ENCODE measurements around the gene TCERG1L. TPM values are rescaled to one million over a fixed set of nuclear protein-coding genes. Genes with fewer than 3 reads are reported as not detected.

The TCERG1L gene
- polyA plus RNA-seq, 1 donor from 2014 or later = 0.53 TPM

GRCh38 chr10:131318814-131319213, 7.3 kb upstream of the TCERG1L start (continued):
- TF ChIP-seq CTCF (IDR thresholded peaks at IDR 0.05; ENCODE audit: poor library complexity, severe bottlenecking) (no peak), EZH2 (IDR thresholded peaks at IDR 0.05; ENCODE audit: borderline replicate concordance, insufficient read depth, low read length, poor library complexity, severe bottlenecking) (no peak)

GRCh38 chr10:131318291-131318690, 6.8 kb upstream of the TCERG1L start:
- H3K4me2 ChIP-seq (ENCODE audit: low read length) = no peak overlapping the region
- no peaks in the 10 kb centered on the region for H4K20me1 ChIP-seq (ENCODE audit: insufficient read depth)
- no peak overlapping the region for H3K4me3 ChIP-seq (ENCODE audit: low read length)
- no peaks in the 10 kb centered on the region for H3K36me3 ChIP-seq (ENCODE audit: insufficient read depth, low read length)
- no peaks in the 10 kb centered on the region for H3K9me3 ChIP-seq (ENCODE audit: low read length)
- no peaks in the 10 kb centered on the region for H3K79me2 ChIP-seq (replicated peaks; ENCODE audit: insufficient read depth, low read length)
- H3K27me3 ChIP-seq (ENCODE audit: insufficient read depth, low read depth, low read length) = peaks cover 3% of the 10 kb centered on the region
- no peak overlapping the region for H3K9ac ChIP-seq (ENCODE audit: low read length)
- H3K27ac ChIP-seq (ENCODE audit: low read length) = no peak overlapping the region
- TF ChIP-seq MXI1 (conservative IDR thresholded peaks at IDR 0.05; ENCODE audit: poor library complexity, severe bottlenecking) (no peak), RAD21 (conservative IDR thresholded peaks at IDR 0.05) (no peak), REST (IDR thresholded peaks at IDR 0.05; ENCODE audit: borderline replicate concordance) (no peak), EP300 (conservative IDR thresholded peaks at IDR 0.05; ENCODE audit: poor library complexity, severe bottlenecking) (no peak), EZH2 (IDR thresholded peaks at IDR 0.05; ENCODE audit: borderline replicate concordance, insufficient read depth, low read length, poor library complexity, severe bottlenecking) (no peak), POLR2AphosphoS5 (IDR thresholded peaks at IDR 0.05) (no peak), CTCF (IDR thresholded peaks at IDR 0.05; ENCODE audit: poor library complexity, severe bottlenecking) (no peak), SMC3 (conservative IDR thresholded peaks at IDR 0.05; ENCODE audit: poor library complexity) (no peak), TAF1 (IDR thresholded peaks at IDR 0.05; ENCODE audit: low read depth) (no peak)
- H3K9me2 ChIP-seq (ENCODE audit: insufficient read depth, low read length) = no peaks in the 10 kb centered on the region
- H2AFZ ChIP-seq (ENCODE audit: low read depth, low read length) = no peak overlapping the region
- H3F3A ChIP-seq (ENCODE audit: insufficient read depth, low read length, poor library complexity, severe bottlenecking) = no peaks in the 10 kb centered on the region
